GM10847 (cell line): ENCODE results near the gene LPIN1.

Experiments used
- POLR2A ChIP-seq: IDR thresholded peaks from 2 replicates; pipeline ENCODE4 v1.6.1; 2011; ENCODE audit not compliant: insufficient read length; ENCODE audit errors: extremely low read depth

The LPIN1 gene

GRCh38 chr2:11748861-11749645, 2.6 kb downstream of the LPIN1 start:
- TF ChIP-seq POLR2A: no peak

GRCh38 chr2:11749646-11750349, 3.4 kb downstream of the LPIN1 start:
- TF ChIP-seq POLR2A: no peak

- TF ChIP-seq POLR2A: no peak
Measured at GRCh38 chr2:11750422-11750821, 4.0 kb downstream of the LPIN1 start.

GRCh38 chr2:11750917-11751316, 4.5 kb downstream of the LPIN1 start:
- no peak for TF ChIP-seq POLR2A

GRCh38 chr2:11752906-11753305, 6.5 kb downstream of the LPIN1 start:
- TF ChIP-seq POLR2A: no peak

GRCh38 chr2:11753452-11753885, 7.0 kb downstream of the LPIN1 start:
- TF ChIP-seq POLR2A: no peak

- no peak for TF ChIP-seq POLR2A
Measured at GRCh38 chr2:11753886-11754699, 7.7 kb downstream of the LPIN1 start.

- TF ChIP-seq POLR2A: no peak
Measured at GRCh38 chr2:11754700-11755015, 8.2 kb downstream of the LPIN1 start.

GRCh38 chr2:11757101-11757500, 10.7 kb downstream of the LPIN1 start:
- no peak for TF ChIP-seq POLR2A

- no peak for TF ChIP-seq POLR2A
Measured at GRCh38 chr2:11758187-11758586, 11.8 kb downstream of the LPIN1 start.

GRCh38 chr2:11758647-11759046, 12.2 kb downstream of the LPIN1 start:
- no peak for TF ChIP-seq POLR2A

GRCh38 chr2:11761259-11761658, 14.8 kb downstream of the LPIN1 start:
- no peak for TF ChIP-seq POLR2A

- no peak for TF ChIP-seq POLR2A
Measured at GRCh38 chr2:11762031-11762430, 15.6 kb downstream of the LPIN1 start.

- TF ChIP-seq POLR2A: no peak
Measured at GRCh38 chr2:11762799-11763461, 16.5 kb downstream of the LPIN1 start.

- TF ChIP-seq POLR2A: no peak
Measured at GRCh38 chr2:11764359-11764758, 17.9 kb downstream of the LPIN1 start.

GRCh38 chr2:11764920-11765319, 18.5 kb downstream of the LPIN1 start:
- TF ChIP-seq POLR2A: no peak

- TF ChIP-seq POLR2A: no peak
Measured at GRCh38 chr2:11765501-11765900, 19.1 kb downstream of the LPIN1 start.
